ENCODE data around the gene BRI3BP. TPM values are rescaled to one million over a fixed set of nuclear protein-coding genes. Genes with fewer than 3 reads are reported as not detected.

Gene BRI3BP
- total RNA-seq, 1 donor from 2014 or later: 12.0 TPM

DNA sequence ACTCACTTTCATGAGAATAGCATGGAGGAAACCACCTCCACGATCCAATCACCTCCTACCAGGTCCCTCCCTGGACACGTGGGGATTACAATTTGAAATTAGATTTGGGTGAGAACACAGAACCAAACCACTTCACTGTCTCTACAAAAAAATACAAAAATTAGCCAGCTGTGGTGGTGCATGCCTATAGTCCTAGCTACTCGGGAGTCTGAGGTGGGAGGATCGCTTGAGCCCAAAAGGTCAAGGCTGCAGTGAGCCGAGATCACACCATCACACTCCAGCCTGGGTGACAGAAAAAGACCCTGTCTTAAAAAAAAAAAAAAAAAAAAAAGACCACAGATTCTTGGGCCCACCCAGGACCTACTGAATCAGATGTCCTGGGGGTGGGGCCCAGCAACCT lies 28.3 kb downstream of the BRI3BP start:
- peaks cover 14% of the 10 kb centered on the region for H3K36me3 Mint-ChIP-seq (ENCODE audit: insufficient read depth)
- TF ChIP-seq, protein P1, sequence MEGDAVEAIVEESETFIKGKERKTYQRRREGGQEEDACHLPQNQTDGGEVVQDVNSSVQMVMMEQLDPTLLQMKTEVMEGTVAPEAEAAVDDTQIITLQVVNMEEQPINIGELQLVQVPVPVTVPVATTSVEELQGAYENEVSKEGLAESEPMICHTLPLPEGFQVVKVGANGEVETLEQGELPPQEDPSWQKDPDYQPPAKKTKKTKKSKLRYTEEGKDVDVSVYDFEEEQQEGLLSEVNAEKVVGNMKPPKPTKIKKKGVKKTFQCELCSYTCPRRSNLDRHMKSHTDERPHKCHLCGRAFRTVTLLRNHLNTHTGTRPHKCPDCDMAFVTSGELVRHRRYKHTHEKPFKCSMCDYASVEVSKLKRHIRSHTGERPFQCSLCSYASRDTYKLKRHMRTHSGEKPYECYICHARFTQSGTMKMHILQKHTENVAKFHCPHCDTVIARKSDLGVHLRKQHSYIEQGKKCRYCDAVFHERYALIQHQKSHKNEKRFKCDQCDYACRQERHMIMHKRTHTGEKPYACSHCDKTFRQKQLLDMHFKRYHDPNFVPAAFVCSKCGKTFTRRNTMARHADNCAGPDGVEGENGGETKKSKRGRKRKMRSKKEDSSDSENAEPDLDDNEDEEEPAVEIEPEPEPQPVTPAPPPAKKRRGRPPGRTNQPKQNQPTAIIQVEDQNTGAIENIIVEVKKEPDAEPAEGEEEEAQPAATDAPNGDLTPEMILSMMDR (IDR thresholded peaks at IDR 0.05; ENCODE audit: unreplicated experiment): no peak
- H3K9me3 Mint-ChIP-seq (ENCODE audit: low read depth): no peaks in the 10 kb centered on the region
- H3K27me3 Mint-ChIP-seq: no peaks in the 10 kb centered on the region
- DNase-seq (ENCODE audit: low spot score, unreplicated experiment): no peak
- H3K4me1 Mint-ChIP-seq (ENCODE audit: low read depth): no peaks in the 10 kb centered on the region
- no peak overlapping the region for H3K4me3 Mint-ChIP-seq (ENCODE audit: low read depth)
- no peak overlapping the region for H3K27ac Mint-ChIP-seq

DNA sequence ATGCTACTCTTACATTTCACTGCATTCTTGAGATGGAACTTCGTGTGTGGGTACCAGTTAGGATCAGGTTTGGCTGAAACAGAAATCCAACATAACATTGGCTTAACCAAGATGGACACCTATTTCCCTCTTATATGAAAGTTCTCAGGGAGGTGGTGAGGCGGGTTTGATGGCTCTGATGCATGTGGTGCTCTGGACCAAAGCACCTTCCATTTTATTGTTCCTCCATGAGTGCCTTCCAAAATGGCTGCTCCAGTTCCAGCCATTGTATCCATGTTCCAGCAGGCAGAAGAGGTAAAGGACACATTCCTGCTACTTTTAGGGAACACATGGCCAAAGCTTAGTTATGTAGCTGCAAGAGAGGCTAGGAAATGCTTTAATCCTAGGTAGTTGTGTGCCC lies 29.6 kb downstream of the BRI3BP start:
- no peak for DNase-seq (ENCODE audit: low spot score, unreplicated experiment)
- no peaks in the 10 kb centered on the region for H3K4me1 Mint-ChIP-seq (ENCODE audit: low read depth)
- H3K4me3 Mint-ChIP-seq (ENCODE audit: low read depth): no peak overlapping the region
- H3K36me3 Mint-ChIP-seq (ENCODE audit: insufficient read depth): peaks cover 14% of the 10 kb centered on the region
- H3K27me3 Mint-ChIP-seq: no peaks in the 10 kb centered on the region
- no peaks in the 10 kb centered on the region for H3K9me3 Mint-ChIP-seq (ENCODE audit: low read depth)
- H3K27ac Mint-ChIP-seq: no peak overlapping the region
- TF ChIP-seq, protein P1 (IDR thresholded peaks at IDR 0.05; ENCODE audit: unreplicated experiment): no peak

DNA sequence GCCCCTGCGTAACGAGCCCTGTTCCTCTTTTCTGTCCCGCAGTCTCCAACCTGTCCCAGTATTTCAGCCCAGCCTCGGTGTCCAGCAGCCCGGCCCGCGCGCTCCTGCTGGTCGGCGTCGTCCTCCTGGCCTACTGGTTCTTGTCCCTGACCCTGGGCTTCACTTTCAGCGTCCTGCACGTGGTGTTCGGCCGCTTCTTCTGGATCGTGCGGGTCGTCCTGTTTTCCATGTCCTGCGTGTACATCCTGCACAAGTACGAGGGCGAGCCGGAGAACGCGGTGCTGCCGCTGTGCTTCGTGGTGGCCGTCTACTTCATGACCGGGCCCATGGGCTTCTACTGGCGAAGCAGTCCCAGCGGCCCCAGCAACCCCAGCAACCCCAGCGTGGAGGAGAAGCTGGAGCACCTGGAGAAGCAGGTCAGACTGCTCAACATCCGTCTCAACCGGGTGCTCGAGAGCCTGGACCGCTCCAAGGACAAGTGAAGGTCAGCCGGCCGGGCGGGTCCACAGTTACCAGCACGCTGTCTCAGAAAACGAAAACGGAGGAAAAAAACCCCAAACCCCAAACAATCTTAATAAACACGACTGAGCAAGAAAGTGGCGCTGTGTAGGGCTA lies 31.6 kb downstream of the BRI3BP start:
- Mint-ChIP-seq H3K9me3 (ENCODE audit: low read depth) (no peaks in the 10 kb centered on the region), H3K27ac (no peak overlapping the region), H3K4me1 (ENCODE audit: low read depth) (no peaks in the 10 kb centered on the region), H3K36me3 (ENCODE audit: insufficient read depth) (peaks cover 13% of the 10 kb centered on the region), H3K27me3 (no peaks in the 10 kb centered on the region), H3K4me3 (ENCODE audit: low read depth) (no peak overlapping the region)
- DNase-seq (ENCODE audit: low spot score, unreplicated experiment): no peak
- TF ChIP-seq, protein P1 (IDR thresholded peaks at IDR 0.05; ENCODE audit: unreplicated experiment): no peak

DNA sequence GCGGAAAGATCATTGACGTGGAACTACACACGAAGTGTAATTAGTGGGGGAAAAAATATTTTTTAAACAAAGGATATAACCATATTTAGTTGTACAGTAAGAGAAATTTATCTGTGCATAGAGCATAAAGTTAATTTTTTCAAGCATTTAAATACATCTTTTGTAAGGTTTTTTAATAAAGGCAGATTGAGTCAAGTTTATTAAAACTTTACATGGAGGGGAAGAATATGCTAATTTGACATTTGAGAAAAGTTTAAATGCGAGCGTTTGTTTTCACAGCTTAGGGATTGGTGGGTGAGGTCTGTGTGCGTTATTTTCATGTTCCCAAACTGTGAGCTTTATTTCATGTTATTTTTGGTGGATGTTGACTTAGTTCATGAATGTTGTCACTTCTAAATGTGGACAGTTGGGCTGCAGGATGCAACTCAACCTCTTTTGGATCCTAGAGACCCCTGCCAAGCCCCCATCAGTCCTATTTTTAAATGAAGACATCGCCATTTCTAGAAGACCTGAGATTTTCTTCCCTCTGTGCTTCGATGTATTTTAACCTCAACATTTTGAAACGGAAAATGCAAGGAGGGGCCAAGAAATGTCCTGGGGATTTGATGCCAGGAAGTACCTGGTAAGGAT lies 32.3 kb downstream of the BRI3BP start:
- no peak for DNase-seq (ENCODE audit: low spot score, unreplicated experiment)
- TF ChIP-seq, protein P1 (IDR thresholded peaks at IDR 0.05; ENCODE audit: unreplicated experiment): no peak
- Mint-ChIP-seq H3K27me3 (no peaks in the 10 kb centered on the region), H3K27ac (no peak overlapping the region), H3K9me3 (ENCODE audit: low read depth) (no peaks in the 10 kb centered on the region), H3K36me3 (ENCODE audit: insufficient read depth) (peaks cover 13% of the 10 kb centered on the region), H3K4me3 (ENCODE audit: low read depth) (no peak overlapping the region), H3K4me1 (ENCODE audit: low read depth) (no peaks in the 10 kb centered on the region)

DNA sequence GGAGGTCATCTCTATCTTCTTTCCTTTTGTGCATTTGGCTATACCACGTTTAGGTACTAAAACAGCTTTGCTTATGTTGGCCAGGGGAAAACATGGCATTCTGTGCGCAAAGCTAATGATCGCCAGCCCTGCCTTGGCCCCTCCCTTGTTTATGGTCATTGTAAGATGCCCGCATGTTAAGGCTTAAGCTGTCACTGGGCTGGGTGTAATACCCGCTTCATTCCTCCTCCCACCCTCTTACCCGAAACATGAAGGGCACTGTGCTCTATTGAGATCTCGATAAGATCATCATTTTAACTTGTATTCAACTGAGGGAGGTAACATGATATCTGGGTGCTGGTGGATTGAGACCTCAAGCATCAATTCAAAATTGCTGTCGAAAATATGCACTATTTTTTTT lies 34.7 kb downstream of the BRI3BP start:
- no peak overlapping the region for H3K4me3 Mint-ChIP-seq (ENCODE audit: low read depth)
- H3K9me3 Mint-ChIP-seq (ENCODE audit: low read depth): no peaks in the 10 kb centered on the region
- peaks cover 3% of the 10 kb centered on the region for H3K36me3 Mint-ChIP-seq (ENCODE audit: insufficient read depth)
- no peak overlapping the region for H3K27ac Mint-ChIP-seq
- DNase-seq (ENCODE audit: low spot score, unreplicated experiment): no peak
- no peaks in the 10 kb centered on the region for H3K27me3 Mint-ChIP-seq
- TF ChIP-seq, protein P1 (IDR thresholded peaks at IDR 0.05; ENCODE audit: unreplicated experiment): no peak
- H3K4me1 Mint-ChIP-seq (ENCODE audit: low read depth): peaks cover 2% of the 10 kb centered on the region

Data from progenitor cell of endocrine pancreas (in vitro differentiated cells).